Gastroesophageal sphincter (tissue), 4 donors: ENCODE results near the gene TMEM203. TPM values are rescaled to one million over a fixed set of nuclear protein-coding genes. Genes with fewer than 3 reads are reported as not detected.

Experiments
- ATAC-seq: fragments of 150-250 bp; one replicate; pipeline ENCODE4 v1.9.1; 2016; ENCODE audit warnings: mild to moderate bottlenecking, moderate library complexity
- H3K27ac ChIP-seq, 4 donors: fragments of 200-600 bp; sonication (generic) in 3 of 4; 1 replicate in 3 of 4; 2 replicates in 1 of 4; pipeline ENCODE4 v1.5.1; 2016 to 2019
- H3K27me3 ChIP-seq: fragments of 200-600 bp; sonication (generic); one replicate; pipeline ENCODE4 v1.5.1; 2019
- H3K36me3 ChIP-seq, 2 donors: fragments of 200-600 bp; sonication (generic); one replicate each; pipeline ENCODE4 v1.5.1; 2019; ENCODE audit warnings: control low read depth in 1 of 2
- H3K4me1 ChIP-seq, 3 donors: fragments of 200-600 bp; sonication (generic); 1 replicate in 2 of 3; 2 replicates in 1 of 3; pipeline ENCODE4 v1.5.1; 2016 to 2019; ENCODE audit warnings: control low read depth in 2 of 3
- H3K4me3 ChIP-seq, 2 donors: fragments of 200-600 bp; sonication (generic); one replicate each; pipeline ENCODE4 v1.5.1; 2019; ENCODE audit warnings: mild to moderate bottlenecking in 1 of 2, moderate library complexity in 1 of 2
- H3K9me3 ChIP-seq, 3 donors: fragments of 200-600 bp; sonication (generic); one replicate each; pipeline ENCODE4 v1.5.1; 2017 to 2019; ENCODE audit warnings: control low read depth in 2 of 3
- CTCF ChIP-seq, 4 experiments: fragments of 200-600 bp in 2 of 4; fragments of 450-650 bp in 2 of 4; sonication (generic) in 1 of 4; IDR thresholded peaks; one replicate each; pipeline ENCODE4 v1.5.1; 2017 to 2019; ENCODE audit warnings: antibody characterized with exemption in 4 of 4, mild to moderate bottlenecking in 2 of 4, moderate library complexity in 2 of 4
- EP300 ChIP-seq: sonication (generic); formaldehyde crosslinking; IDR thresholded peaks from one replicate; pipeline ENCODE4 v1.6.1; 2017; ENCODE audit warnings: antibody characterized with exemption, mild to moderate bottlenecking
- POLR2A ChIP-seq, 2 donors: fragments of 450-650 bp; IDR thresholded peaks; one replicate each; pipeline ENCODE4 v1.6.1; 2017; ENCODE audit warnings: antibody characterized with exemption in 2 of 2, mild to moderate bottlenecking in 2 of 2, moderate library complexity in 1 of 2
- POLR2AphosphoS5 ChIP-seq: sonication (generic); formaldehyde crosslinking; IDR thresholded peaks from one replicate; pipeline ENCODE4 v1.6.1; 2017; ENCODE audit warnings: antibody characterized with exemption
- WGBS, 2 donors: methylation state at CpG; one replicate each; pipeline ENCODE4 v1.1.5; 2018; ENCODE audit warnings: low coverage in 1 of 2; 5-methylcytosine and 5-hydroxymethylcytosine counted together
- total RNA-seq, 4 donors: library from RNA; depleted of rRNA; stranded (reverse); fragments of >200 nt; gene quantifications; one replicate each; pipeline ENCODE4 v1.1.0, GENCODE V29; 2016

The TMEM203 gene
- total RNA-seq, 4 donors from 2014 or later, result 21.9 to 36.1 (median 29.1) TPM

GRCh38 chr9:137185921-137186320 is 19.5 kb downstream of the TMEM203 start:
- no peak for ATAC-seq
- Histone ChIP-seq H3K4me3 (no peak overlapping the region), H3K9me3 (no peaks in the 10 kb centered on the region), H3K27me3 (no peaks in the 10 kb centered on the region), H3K4me1 (peaks cover 6 to 57% (median 36%) of the 10 kb centered on the region in 3 donors), H3K36me3 (peaks cover 0 to 69% of the 10 kb centered on the region in 2 donors), H3K27ac (no peak overlapping the region)
- TF ChIP-seq POLR2AphosphoS5 (no peak), CTCF (IDR thresholded peaks at IDR 0.05) (no peak), POLR2A (IDR thresholded peaks at IDR 0.05) (no peak), EP300 (no peak)
- 71% methylated on average over 5 of the region's 19 CpGs; no CpG with 5 or more reads in 1 of the 2 donors for WGBS, 2 donors

GRCh38 chr9:137184881-137185660 is 20.4 kb downstream of the TMEM203 start:
- H3K4me1 ChIP-seq, result peaks cover 6 to 49% (median 32%) of the 10 kb centered on the region in 3 donors
- no peak overlapping the region for H3K4me3 ChIP-seq
- 83% methylated on average over 19 of the region's 48 CpGs; no CpG with 5 or more reads in 1 of the 2 donors for WGBS, 2 donors
- H3K27me3 ChIP-seq, result no peaks in the 10 kb centered on the region
- no peaks in the 10 kb centered on the region for H3K9me3 ChIP-seq
- no peak overlapping the region for H3K27ac ChIP-seq
- TF ChIP-seq EP300 (no peak), CTCF (IDR thresholded peaks at IDR 0.05) (no peak), POLR2AphosphoS5 (no peak), POLR2A (IDR thresholded peaks at IDR 0.05) (no peak)
- ATAC-seq, result no peak
- peaks cover 0 to 69% of the 10 kb centered on the region in 2 donors for H3K36me3 ChIP-seq

GRCh38 chr9:137183980-137184595 is 21.4 kb downstream of the TMEM203 start:
- peaks cover 0 to 75% of the 10 kb centered on the region in 2 donors for H3K36me3 ChIP-seq
- no peak overlapping the region for H3K27ac ChIP-seq
- WGBS, 2 donors, result 86% methylated on average over 20 of the region's 27 CpGs; no CpG with 5 or more reads in 1 of the 2 donors
- TF ChIP-seq EP300 (no peak), POLR2A (IDR thresholded peaks at IDR 0.05) (no peak), CTCF (IDR thresholded peaks at IDR 0.05) (no peak), POLR2AphosphoS5 (no peak)
- H3K4me3 ChIP-seq, result no peak overlapping the region
- no peak for ATAC-seq
- H3K9me3 ChIP-seq, result no peaks in the 10 kb centered on the region
- H3K27me3 ChIP-seq, result no peaks in the 10 kb centered on the region
- peaks cover 0 to 39% (median 22%) of the 10 kb centered on the region in 3 donors for H3K4me1 ChIP-seq

- Histone ChIP-seq H3K27me3 (no peaks in the 10 kb centered on the region), H3K4me1 (peaks cover 0 to 33% (median 21%) of the 10 kb centered on the region in 3 donors), H3K4me3 (no peak overlapping the region), H3K36me3 (peaks cover 0 to 88% of the 10 kb centered on the region in 2 donors), H3K27ac (no peak overlapping the region), H3K9me3 (no peaks in the 10 kb centered on the region)
- WGBS, 2 donors, result 96% methylated on average over 4 of the region's 17 CpGs; no CpG with 5 or more reads in 1 of the 2 donors
- ATAC-seq, result no peak
- TF ChIP-seq EP300, result no peak
- no peak for TF ChIP-seq POLR2AphosphoS5
- TF ChIP-seq CTCF (IDR thresholded peaks at IDR 0.05), result no peak
- TF ChIP-seq POLR2A (IDR thresholded peaks at IDR 0.05), result no peak
Observed at GRCh38 chr9:137182836-137183235, 22.6 kb downstream of the TMEM203 start.
